ENCODE measurements around the gene NFKB1. TPM values are rescaled to one million over a fixed set of nuclear protein-coding genes. Genes with fewer than 3 reads are reported as not detected.
A peak's percentile ranks its signal among the peaks of the same experiment; 100 is the strongest.

The NFKB1 gene
- total and polyA plus RNA-seq, 9 of the 15 experiments (the other 6 are each of a cell fraction or from before 2014, with no cell fraction given), result 2.4 to 14.5 (median 10.3) TPM

GRCh38 chr4:102526532-102526931, 25.4 kb downstream of the NFKB1 start:
- 59% methylated on average over 4 of the region's 4 CpGs for WGBS (ENCODE audit: insufficient coverage, low coverage, missing lambda C conversion rate)
- Histone ChIP-seq H3K4me1 (replicated peaks in 1 of 2; ENCODE audit: control insufficient read depth in 2 of 2, insufficient read depth in 2 of 2, low read length in 2 of 2) (no peaks in the 10 kb centered on the region), H3K9me1 (ENCODE audit: control insufficient read depth, insufficient read depth, low read length) (no peaks in the 10 kb centered on the region), H3K27ac (ENCODE audit: extremely low read depth, low read depth, low read length) (no peak overlapping the region), H3K79me2 (ENCODE audit: control insufficient read depth, insufficient read depth, low read length) (no peaks in the 10 kb centered on the region), H3K4me2 (ENCODE audit: insufficient read depth, low read length) (no peak overlapping the region), H3K9me3 (replicated peaks; ENCODE audit: control insufficient read depth, insufficient read depth, low read depth, low read length) (no peaks in the 10 kb centered on the region), H4K20me1 (replicated peaks; ENCODE audit: control insufficient read depth, insufficient read depth, low read length) (no peaks in the 10 kb centered on the region), H3K27me3 (ENCODE audit: control insufficient read depth in 2 of 2, insufficient read depth in 2 of 2, low read length in 2 of 2) (no peaks in the 10 kb centered on the region), H3K9ac (ENCODE audit: insufficient read depth in 1 of 2, low read depth in 2 of 2, low read length in 2 of 2) (no peak overlapping the region), H3K36me3 (ENCODE audit: control insufficient read depth, insufficient read depth, low read length) (no peaks in the 10 kb centered on the region), H3K4me3 (no peak overlapping the region), H2AFZ (ENCODE audit: low read depth, low read length) (no peak overlapping the region)
- DNase-seq (ENCODE audit: extremely low read depth in 1 of 4, low spot score in 3 of 4) (no peak), FAIRE-seq (no peak), ATAC-seq (no peak)
- BruUV-seq (replicated peaks), result no TSS peak
- intact Hi-C loops (cut with micrococcal nuclease), result no loop called here
- CTCF ChIA-PET (ENCODE audit: low intra/inter-chr PET ratio), result no interaction called here
- POLR2A ChIA-PET, result no interaction called here
- in situ Hi-C loops (cut with MboI), result no loop called here
- TF ChIP-seq ZNF316 (IDR thresholded peaks at IDR 0.05) (peak; percentile 70), ZBTB49 (CRISPR knock-in tag; IDR thresholded peaks at IDR 0.05; ENCODE audit: borderline replicate concordance) (no peak), C11orf30 (IDR thresholded peaks at IDR 0.05; ENCODE audit: low read depth) (peak; percentile 46; the same call in 1 of the 2 replicates)

GRCh38 chr4:102527695-102528283, 26.6 kb downstream of the NFKB1 start:
- no peaks in the 10 kb centered on the region for H3K79me2 ChIP-seq (ENCODE audit: control insufficient read depth, insufficient read depth, low read length)

More at GRCh38 chr4:102527695-102528283, 26.6 kb downstream of the NFKB1 start:
- no peaks in the 10 kb centered on the region for H3K27me3 ChIP-seq (ENCODE audit: control insufficient read depth in 2 of 2, insufficient read depth in 2 of 2, low read length in 2 of 2)
- 61% methylated on average over 7 of the region's 7 CpGs for WGBS (ENCODE audit: insufficient coverage, low coverage, missing lambda C conversion rate)
- H3K9me1 ChIP-seq (ENCODE audit: control insufficient read depth, insufficient read depth, low read length), result no peaks in the 10 kb centered on the region
- DNase-seq (ENCODE audit: extremely low read depth in 1 of 4, low spot score in 3 of 4), result no peak
- ChIA-PET POLR2A (interaction anchor here (1.3 kb wide), 1 partner anchor 10 kb away, joined by 4 read pairs; no protein-coding TSS in a partner anchor), CTCF (ENCODE audit: low intra/inter-chr PET ratio) (no interaction called here)
- no peak overlapping the region for H3K4me2 ChIP-seq (ENCODE audit: insufficient read depth, low read length)
- no peak for ATAC-seq
- TF ChIP-seq ZNF699 (CRISPR knock-in tag; IDR thresholded peaks at IDR 0.05; ENCODE audit: insufficient replicate concordance) (no peak), ZNF224 (CRISPR knock-in tag; IDR thresholded peaks at IDR 0.05) (no peak), ZBTB5 (IDR thresholded peaks at IDR 0.05) (no peak), BHLHE40 (IDR thresholded peaks at IDR 0.05; ENCODE audit: low read length) (no peak), NCOA6 (IDR thresholded peaks at IDR 0.05) (no peak)
- no peak overlapping the region for H3K9ac ChIP-seq (ENCODE audit: insufficient read depth in 1 of 2, low read depth in 2 of 2, low read length in 2 of 2)
- in situ Hi-C loops (cut with MboI) (no loop called here), intact Hi-C loops (cut with micrococcal nuclease) (no loop called here)
- no peaks in the 10 kb centered on the region for H3K9me3 ChIP-seq (replicated peaks; ENCODE audit: control insufficient read depth, insufficient read depth, low read depth, low read length)
- no TSS peak for BruUV-seq (replicated peaks)
- no peaks in the 10 kb centered on the region for H3K36me3 ChIP-seq (ENCODE audit: control insufficient read depth, insufficient read depth, low read length)
- H3K4me1 ChIP-seq (replicated peaks in 1 of 2; ENCODE audit: control insufficient read depth in 2 of 2, insufficient read depth in 2 of 2, low read length in 2 of 2), result no peaks in the 10 kb centered on the region
- no peak for FAIRE-seq
- no peak overlapping the region for H3K4me3 ChIP-seq
- H4K20me1 ChIP-seq (replicated peaks; ENCODE audit: control insufficient read depth, insufficient read depth, low read length), result no peaks in the 10 kb centered on the region
- H3K27ac ChIP-seq (ENCODE audit: extremely low read depth, low read depth, low read length), result no peak overlapping the region
- H2AFZ ChIP-seq (ENCODE audit: low read depth, low read length), result no peak overlapping the region

Data from K562 (cell line).